D721Med (cell line): Measurements from ENCODE around the gene SDR42E2.
A peak's percentile ranks its signal among the peaks of the same experiment; 100 is the strongest.

ENCODE experiments used
- DNase-seq: peaks from one replicate; pipeline ENCODE4 v3.0.0; 2011; ENCODE audit warnings: low spot score; ENCODE audit not compliant: insufficient read length
- FAIRE-seq: peaks from 2 replicates; lab custom pipeline; 2011; peaks lifted over from hg19 to GRCh38; lab: Jason Lieb, UNC
- TF ChIP-seq, protein P1 (sequence below): IDR thresholded peaks from 2 replicates; pipeline ENCODE4 v1.5.1; 2012; ENCODE audit warnings: mild to moderate bottlenecking, control low read depth; ENCODE audit not compliant: insufficient read depth; ENCODE audit errors: missing control alignments

SDR42E2 gene

GRCh38 chr16:22206842-22207714, 44.8 kb downstream of the SDR42E2 start:
- TF ChIP-seq, protein P1, sequence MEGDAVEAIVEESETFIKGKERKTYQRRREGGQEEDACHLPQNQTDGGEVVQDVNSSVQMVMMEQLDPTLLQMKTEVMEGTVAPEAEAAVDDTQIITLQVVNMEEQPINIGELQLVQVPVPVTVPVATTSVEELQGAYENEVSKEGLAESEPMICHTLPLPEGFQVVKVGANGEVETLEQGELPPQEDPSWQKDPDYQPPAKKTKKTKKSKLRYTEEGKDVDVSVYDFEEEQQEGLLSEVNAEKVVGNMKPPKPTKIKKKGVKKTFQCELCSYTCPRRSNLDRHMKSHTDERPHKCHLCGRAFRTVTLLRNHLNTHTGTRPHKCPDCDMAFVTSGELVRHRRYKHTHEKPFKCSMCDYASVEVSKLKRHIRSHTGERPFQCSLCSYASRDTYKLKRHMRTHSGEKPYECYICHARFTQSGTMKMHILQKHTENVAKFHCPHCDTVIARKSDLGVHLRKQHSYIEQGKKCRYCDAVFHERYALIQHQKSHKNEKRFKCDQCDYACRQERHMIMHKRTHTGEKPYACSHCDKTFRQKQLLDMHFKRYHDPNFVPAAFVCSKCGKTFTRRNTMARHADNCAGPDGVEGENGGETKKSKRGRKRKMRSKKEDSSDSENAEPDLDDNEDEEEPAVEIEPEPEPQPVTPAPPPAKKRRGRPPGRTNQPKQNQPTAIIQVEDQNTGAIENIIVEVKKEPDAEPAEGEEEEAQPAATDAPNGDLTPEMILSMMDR = no peak
- FAIRE-seq = no peak

GRCh38 chr16:22207715-22208360, 45.5 kb downstream of the SDR42E2 start:
- FAIRE-seq (no peak), DNase-seq (no peak)
- TF ChIP-seq, protein P1 = no peak

More at GRCh38 chr16:22206842-22207714, 44.8 kb downstream of the SDR42E2 start:
- peak; percentile 55 for DNase-seq

- DNase-seq (no peak), FAIRE-seq (no peak)
- TF ChIP-seq, protein P1 = no peak
Measured at GRCh38 chr16:22210285-22210684, 48.0 kb downstream of the SDR42E2 start.

DNA sequence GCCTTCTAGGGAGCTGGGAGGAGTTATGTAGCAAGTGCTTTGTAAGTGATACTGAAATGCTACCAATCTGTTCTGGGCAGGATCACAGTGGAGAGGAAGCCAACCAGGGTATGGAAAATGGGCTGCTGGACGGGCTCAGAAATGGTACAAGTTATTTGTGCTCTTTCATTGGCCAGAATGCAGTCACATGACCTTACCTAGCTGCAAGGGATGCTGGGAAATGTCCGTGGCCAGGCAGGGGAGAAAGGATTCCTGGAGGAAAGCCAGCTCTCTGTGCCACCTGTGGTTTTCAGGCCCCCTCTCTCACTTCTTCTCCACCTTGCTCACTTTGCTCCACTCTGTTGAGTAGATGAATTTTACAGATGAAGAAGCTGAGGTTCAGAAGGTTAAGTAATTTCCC, 48.5 kb downstream of the SDR42E2 start:
- TF ChIP-seq, protein P1 = no peak
- DNase-seq (no peak), FAIRE-seq (no peak)

- DNase-seq = no peak
- FAIRE-seq = no peak
- TF ChIP-seq, protein P1 = no peak
Measured at GRCh38 chr16:22213236-22213635, 50.9 kb downstream of the SDR42E2 start.

DNA sequence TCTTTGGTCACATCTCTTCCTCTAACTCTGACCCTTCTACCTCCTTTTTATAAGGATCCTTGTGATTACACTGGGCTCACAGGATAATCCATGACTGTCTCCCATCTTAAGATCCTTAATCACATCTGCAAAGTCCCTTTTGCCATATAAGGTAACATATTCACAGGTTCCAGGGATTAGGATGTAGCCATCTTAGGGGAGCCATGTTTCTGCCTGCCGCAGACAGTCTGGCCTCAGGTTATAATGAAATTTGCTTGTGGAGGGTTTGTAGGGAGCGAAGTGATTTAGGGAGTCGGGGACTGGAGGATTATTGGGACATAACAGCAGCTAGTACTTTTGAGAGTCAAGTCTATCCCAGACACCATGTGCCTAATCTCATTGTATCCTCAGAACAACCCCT, 51.5 kb downstream of the SDR42E2 start:
- no peak for FAIRE-seq
- DNase-seq = no peak
- TF ChIP-seq, protein P1 = no peak
